HG02973 (cell line): ENCODE results near the gene BMPR1B.

Experiments
- ATAC-seq: cut with Tn5 transposase; IDR thresholded peaks from one replicate; pipeline ENCODE4 v1.9.1; 2021; ENCODE audit warnings: moderate library complexity; ENCODE audit not compliant: unreplicated experiment

The BMPR1B gene

GRCh38 chr4:94905511-94905910 is 147.8 kb downstream of the BMPR1B start:
- no peak for ATAC-seq

- no peak for ATAC-seq
Measured at GRCh38 chr4:94909645-94910044, 151.9 kb downstream of the BMPR1B start.

- ATAC-seq, result no peak
Measured at GRCh38 chr4:94911106-94911505, 153.4 kb downstream of the BMPR1B start.

GRCh38 chr4:94912606-94913005 is 154.9 kb downstream of the BMPR1B start:
- ATAC-seq, result no peak

- ATAC-seq, result peak; percentile 79
Measured at GRCh38 chr4:94913316-94913715, 155.6 kb downstream of the BMPR1B start.

GRCh38 chr4:94917146-94917545 is 159.4 kb downstream of the BMPR1B start:
- no peak for ATAC-seq

GRCh38 chr4:94918543-94918942 is 160.8 kb downstream of the BMPR1B start:
- ATAC-seq, result no peak

GRCh38 chr4:94920369-94920768 is 162.6 kb downstream of the BMPR1B start:
- ATAC-seq, result no peak

GRCh38 chr4:94924566-94924965 is 166.8 kb downstream of the BMPR1B start:
- ATAC-seq, result no peak

- no peak for ATAC-seq
Measured at GRCh38 chr4:94925764-94926347, 168.1 kb downstream of the BMPR1B start.

- no peak for ATAC-seq
Measured at GRCh38 chr4:94926936-94927335, 169.2 kb downstream of the BMPR1B start.

- no peak for ATAC-seq
Measured at GRCh38 chr4:94927696-94928095, 169.9 kb downstream of the BMPR1B start.

GRCh38 chr4:94929696-94930095 is 171.9 kb downstream of the BMPR1B start:
- no peak for ATAC-seq

- ATAC-seq, result no peak
Measured at GRCh38 chr4:94931626-94932025, 173.9 kb downstream of the BMPR1B start.

- no peak for ATAC-seq
Measured at GRCh38 chr4:94932366-94932765, 174.6 kb downstream of the BMPR1B start.

GRCh38 chr4:94933799-94934198 is 176.0 kb downstream of the BMPR1B start:
- ATAC-seq, result no peak

- no peak for ATAC-seq
Measured at GRCh38 chr4:94934201-94934600, 176.4 kb downstream of the BMPR1B start.

- ATAC-seq, result no peak
Measured at GRCh38 chr4:94934864-94935263, 177.1 kb downstream of the BMPR1B start.

GRCh38 chr4:94936854-94937253 is 179.1 kb downstream of the BMPR1B start:
- ATAC-seq, result no peak

- ATAC-seq, result no peak
Measured at GRCh38 chr4:94939791-94940519, 182.2 kb downstream of the BMPR1B start.

- ATAC-seq, result no peak
Measured at GRCh38 chr4:94940520-94940908, 182.8 kb downstream of the BMPR1B start.

GRCh38 chr4:94941706-94942105 is 184.0 kb downstream of the BMPR1B start:
- no peak for ATAC-seq

GRCh38 chr4:94944726-94945125 is 187.0 kb downstream of the BMPR1B start:
- no peak for ATAC-seq
